NCI-H2029 (cell line): ENCODE measurements around the gene ANKRD2.
"Not testable (repeated sequence)": the region's sequence is repeated elsewhere in the genome, so short reads cannot be mapped to it uniquely, and the experiment has no call there.

Experiments used
- DNase-seq: peaks from one replicate; lab custom pipeline; 2025; lab: John Stamatoyannopoulos, UW

ANKRD2 gene

GRCh38 chr10:97572214-97572989 is at the start of gene ANKRD2:
ANKRD2 (plus strand) TSS chr10:97572779; CDS start chr10:97572789, 10 bp downstream.
- peak; percentile 22 for DNase-seq

- no peak for DNase-seq
Observed at GRCh38 chr10:97522937-97523336, 49.6 kb upstream of the ANKRD2 start.

- no peak for DNase-seq
Observed at GRCh38 chr10:97525086-97525485, 47.5 kb upstream of the ANKRD2 start.

GRCh38 chr10:97525683-97526110 is 46.9 kb upstream of the ANKRD2 start:
- no peak for DNase-seq

- DNase-seq: not testable (repeated sequence)
Observed at GRCh38 chr10:97528876-97529275, 43.7 kb upstream of the ANKRD2 start.

GRCh38 chr10:97529685-97530465 is 42.7 kb upstream of the ANKRD2 start:
- DNase-seq: no peak

- DNase-seq: no peak
Observed at GRCh38 chr10:97531401-97531986, 41.1 kb upstream of the ANKRD2 start.

GRCh38 chr10:97532935-97533671 is 39.5 kb upstream of the ANKRD2 start:
- DNase-seq: no peak

GRCh38 chr10:97533888-97534287 is 38.7 kb upstream of the ANKRD2 start:
- no peak for DNase-seq

- no peak for DNase-seq
Observed at GRCh38 chr10:97534746-97535367, 37.7 kb upstream of the ANKRD2 start.

- DNase-seq: no peak
Observed at GRCh38 chr10:97537186-97537869, 35.3 kb upstream of the ANKRD2 start.

- DNase-seq: no peak
Observed at GRCh38 chr10:97538411-97538810, 34.2 kb upstream of the ANKRD2 start.

GRCh38 chr10:97538839-97539238 is 33.7 kb upstream of the ANKRD2 start:
- no peak for DNase-seq

GRCh38 chr10:97539523-97540200 is 32.9 kb upstream of the ANKRD2 start:
- DNase-seq: no peak

GRCh38 chr10:97540669-97541500 is 31.7 kb upstream of the ANKRD2 start:
- no peak for DNase-seq

- no peak for DNase-seq
Observed at GRCh38 chr10:97542169-97543024, 30.2 kb upstream of the ANKRD2 start.

- DNase-seq: no peak
Observed at GRCh38 chr10:97543025-97543546, 29.5 kb upstream of the ANKRD2 start.
